HEK293 (cell line): ENCODE results near the gene HES2.

Experiments used
- CTCF ChIA-PET: fragments of 350-600 bp; formaldehyde crosslinking; extraction: SDS; loops from one replicate; lab custom pipeline; 2021; ENCODE audit warnings: antibody characterized with exemption; lab: Yijun Ruan, JAX
- POLR2A ChIA-PET: fragments of 300-600 bp; formaldehyde crosslinking; extraction: SDS; loops from one replicate; lab custom pipeline; 2020; ENCODE audit warnings: antibody characterized with exemption, inconsistent platforms; lab: Yijun Ruan, JAX
- H3K27ac ChIP-seq: fragments of 200-500 bp; sonication (Bioruptor generic); 2 replicates; pipeline ENCODE4 v1.5.1; 2014; ENCODE audit warnings: low read depth, low read length, control low read depth, inconsistent platforms; ENCODE audit errors: extremely low read depth
- H3K36me3 ChIP-seq, 2 experiments: fragments of 200-500 bp in 1 of 2; sonication (Bioruptor generic) in 1 of 2; 1 replicate in 1 of 2; 2 replicates in 1 of 2; pipeline ENCODE4 v1.5.1; 2014 to 2017; ENCODE audit warnings: inconsistent platforms in 2 of 2, low read length in 2 of 2; ENCODE audit not compliant: control insufficient read depth in 2 of 2, insufficient read depth in 1 of 2
- H3K4me1 ChIP-seq: fragments of 200-500 bp; sonication (Bioruptor generic); 2 replicates; pipeline ENCODE4 v1.5.1; 2014; ENCODE audit warnings: mild to moderate bottlenecking, low read length, inconsistent platforms; ENCODE audit not compliant: control insufficient read depth, insufficient read depth
- H3K4me3 ChIP-seq: 2 replicates; pipeline ENCODE4 v1.5.1; 2011; ENCODE audit warnings: low read depth, mild to moderate bottlenecking, control low read depth, low read length, moderate library complexity
- H3K9me3 ChIP-seq: fragments of 200-500 bp; sonication (Bioruptor generic); 2 replicates; pipeline ENCODE4 v1.5.1; 2014; ENCODE audit warnings: low read depth, low read length, inconsistent platforms; ENCODE audit not compliant: control insufficient read depth, insufficient read depth
- FEZF1 ChIP-seq: fragments of 450-650 bp; formaldehyde crosslinking; IDR thresholded peaks from 2 replicates; pipeline ENCODE4 v1.5.1; 2016; ENCODE audit warnings: missing biosample characterization, missing genetic modification characterization
- HOXA7 ChIP-seq: sonication (generic); formaldehyde crosslinking; IDR thresholded peaks from 2 replicates; pipeline ENCODE4 v1.8.1; 2022; ENCODE audit warnings: missing genetic modification reagents, borderline replicate concordance
- KLF16 ChIP-seq: fragments of 450-650 bp; formaldehyde crosslinking; IDR thresholded peaks from 2 replicates; pipeline ENCODE4 v1.5.1; 2017; ENCODE audit warnings: missing biosample characterization, missing genetic modification characterization
- KLF8 ChIP-seq: fragments of 450-650 bp; formaldehyde crosslinking; IDR thresholded peaks from 2 replicates; pipeline ENCODE4 v1.5.1; 2016; ENCODE audit warnings: missing biosample characterization, missing genetic modification characterization
- MYNN ChIP-seq: fragments of 450-650 bp; formaldehyde crosslinking; IDR thresholded peaks from 2 replicates; pipeline ENCODE4 v1.5.1; 2016; ENCODE audit warnings: missing biosample characterization, missing genetic modification characterization, borderline replicate concordance
- PRDM1 ChIP-seq: fragments of 450-650 bp; formaldehyde crosslinking; IDR thresholded peaks from 2 replicates; pipeline ENCODE4; 2016; ENCODE audit warnings: missing biosample characterization, missing genetic modification characterization
- SP7 ChIP-seq: fragments of 450-650 bp; formaldehyde crosslinking; IDR thresholded peaks from 2 replicates; pipeline ENCODE4 v1.5.1; 2016; ENCODE audit warnings: missing biosample characterization, missing genetic modification characterization
- ZBTB48 ChIP-seq: fragments of 450-650 bp; formaldehyde crosslinking; IDR thresholded peaks from 2 replicates; pipeline ENCODE4 v1.5.1; 2016; ENCODE audit warnings: missing biosample characterization, missing genetic modification characterization
- ZFHX2 ChIP-seq: fragments of 450-650 bp; formaldehyde crosslinking; conservative IDR thresholded peaks from 2 replicates; pipeline ENCODE4 v1.5.1; 2016; ENCODE audit warnings: missing biosample characterization, missing genetic modification characterization
- ZFP69B ChIP-seq: fragments of 450-650 bp; formaldehyde crosslinking; IDR thresholded peaks from 2 replicates; pipeline ENCODE4 v1.5.1; 2016; ENCODE audit warnings: missing biosample characterization, missing genetic modification characterization
- ZNF175 ChIP-seq: fragments of 450-650 bp; formaldehyde crosslinking; IDR thresholded peaks from 2 replicates; pipeline ENCODE4 v1.5.1; 2016; ENCODE audit warnings: missing biosample characterization, missing genetic modification characterization
- ZNF19 ChIP-seq: fragments of 450-650 bp; formaldehyde crosslinking; IDR thresholded peaks from 2 replicates; pipeline ENCODE4; 2016; ENCODE audit warnings: missing biosample characterization, missing genetic modification characterization, low read depth
- ZNF324 ChIP-seq: fragments of 450-650 bp; formaldehyde crosslinking; IDR thresholded peaks from 2 replicates; pipeline ENCODE4 v1.5.1; 2016; ENCODE audit warnings: missing biosample characterization, missing genetic modification characterization
- ZNF366 ChIP-seq: fragments of 450-650 bp; formaldehyde crosslinking; conservative IDR thresholded peaks from 2 replicates; pipeline ENCODE4 v1.5.1; 2016; ENCODE audit warnings: missing biosample characterization, missing genetic modification characterization
- ZNF394 ChIP-seq: fragments of 450-650 bp; formaldehyde crosslinking; IDR thresholded peaks from 2 replicates; pipeline ENCODE4 v1.5.1; 2016; ENCODE audit warnings: missing biosample characterization, missing genetic modification characterization, mild to moderate bottlenecking, moderate library complexity, borderline replicate concordance
- ZNF544 ChIP-seq: fragments of 450-650 bp; formaldehyde crosslinking; IDR thresholded peaks from 2 replicates; pipeline ENCODE4 v1.5.0; 2017; ENCODE audit warnings: missing biosample characterization, missing genetic modification characterization
- ZNF560 ChIP-seq: fragments of 450-650 bp; formaldehyde crosslinking; IDR thresholded peaks from 2 replicates; pipeline ENCODE4 v1.5.1; 2017; ENCODE audit warnings: missing biosample characterization, missing genetic modification characterization, borderline replicate concordance
- ZNF600 ChIP-seq: fragments of 450-650 bp; formaldehyde crosslinking; IDR thresholded peaks from 2 replicates; pipeline ENCODE4 v1.5.1; 2016; ENCODE audit warnings: missing biosample characterization, missing genetic modification characterization
- ZNF660 ChIP-seq: fragments of 450-650 bp; IDR thresholded peaks from 2 replicates; pipeline ENCODE4 v1.5.1; 2018; ENCODE audit warnings: missing biosample characterization, mild to moderate bottlenecking, missing genetic modification characterization
- ZNF843 ChIP-seq: fragments of 450-650 bp; formaldehyde crosslinking; IDR thresholded peaks from 2 replicates; pipeline ENCODE4 v1.5.1; 2016; ENCODE audit warnings: missing biosample characterization, missing genetic modification characterization
- ZSCAN30 ChIP-seq: fragments of 450-650 bp; IDR thresholded peaks from 2 replicates; pipeline ENCODE4 v1.5.1; 2018; ENCODE audit warnings: missing biosample characterization, mild to moderate bottlenecking, missing genetic modification characterization, moderate library complexity
- ZXDB ChIP-seq: fragments of 450-650 bp; formaldehyde crosslinking; IDR thresholded peaks from 2 replicates; pipeline ENCODE4 v1.5.1; 2016; ENCODE audit warnings: missing biosample characterization, missing genetic modification characterization
- TF ChIP-seq, protein P1 (sequence below): fragments of 450-650 bp; formaldehyde crosslinking; IDR thresholded peaks from 2 replicates; pipeline ENCODE4 v1.5.1; 2016; ENCODE audit warnings: missing biosample characterization, missing genetic modification characterization
- TF ChIP-seq, protein P2 (sequence below): fragments of 450-650 bp; formaldehyde crosslinking; IDR thresholded peaks from 2 replicates; pipeline ENCODE4 v1.5.1; 2017; ENCODE audit warnings: missing biosample characterization, missing genetic modification characterization
- TF ChIP-seq, protein P3 (sequence below): sonication (generic); formaldehyde crosslinking; IDR thresholded peaks from 2 replicates; pipeline ENCODE4 v1.8.1; 2022; ENCODE audit warnings: mild to moderate bottlenecking, moderate library complexity, missing genetic modification reagents
- TF ChIP-seq, protein P4 (sequence below): fragments of 450-650 bp; formaldehyde crosslinking; IDR thresholded peaks from 2 replicates; pipeline ENCODE4 v1.5.1; 2016; ENCODE audit warnings: missing biosample characterization, missing genetic modification characterization

Gene HES2

DNA sequence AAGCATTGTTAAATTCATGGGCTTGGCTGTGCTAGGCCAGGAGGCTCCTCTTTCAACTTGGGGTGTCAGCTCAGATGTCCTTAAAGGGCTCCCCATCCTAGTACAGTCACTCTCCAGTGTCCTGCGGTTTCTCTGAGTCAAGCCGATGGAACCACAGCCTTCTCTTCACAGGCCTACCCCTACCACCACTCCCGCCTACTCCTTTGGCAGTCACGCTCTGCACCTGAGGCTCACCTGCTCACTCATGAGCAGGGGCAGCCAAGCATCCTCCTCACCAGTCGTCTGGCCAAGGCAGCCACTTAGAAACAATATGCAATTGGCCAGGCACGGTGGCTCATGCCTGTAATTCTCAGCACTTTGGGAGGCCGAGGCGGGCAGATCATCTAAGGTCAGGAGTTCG is 29.7 kb downstream of the HES2 start:
- H3K4me3 ChIP-seq, result no peak overlapping the region
- no peaks in the 10 kb centered on the region for H3K9me3 ChIP-seq
- ChIA-PET CTCF (interaction anchor here (1.0 kb wide), 1 partner anchor 38 kb away, joined by 3 read pairs; no protein-coding TSS in a partner anchor), POLR2A (no interaction called here)
- peaks cover 23% of the 10 kb centered on the region for H3K4me1 ChIP-seq
- no peak for TF ChIP-seq ZNF843 (tag by site-specific recombination)
- H3K36me3 ChIP-seq, result peaks cover 0 to 10% of the 10 kb centered on the region in 2 experiments; a peak in 2 of 3 replicates
- no peak overlapping the region for H3K27ac ChIP-seq

DNA sequence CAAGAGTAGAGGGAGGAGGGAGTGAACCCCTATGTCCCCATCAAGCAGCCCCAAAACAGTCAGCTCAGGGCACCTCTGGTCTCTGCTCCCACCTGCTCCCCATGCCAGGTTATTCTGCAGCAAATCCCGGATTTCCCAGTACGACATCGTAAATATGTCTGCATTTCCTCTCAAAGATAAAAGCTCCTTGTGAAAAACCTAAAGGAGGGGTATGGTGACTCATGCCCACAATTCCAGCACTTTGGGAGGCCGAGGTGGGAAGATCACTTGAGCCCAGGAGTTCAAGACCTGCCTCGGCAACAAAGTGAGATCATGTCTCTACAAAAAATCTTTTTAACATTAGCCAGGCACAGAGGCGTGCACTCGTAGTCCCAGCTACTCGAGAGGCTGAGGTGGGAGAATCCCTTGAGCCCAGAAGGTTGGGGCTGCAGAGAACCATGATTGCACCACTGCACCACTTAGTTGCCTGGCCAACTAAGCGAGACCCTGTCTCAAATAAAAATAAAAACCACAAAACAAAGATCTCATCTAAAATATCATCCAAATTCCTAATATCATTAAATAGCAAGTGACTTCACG is 33.3 kb downstream of the HES2 start:
- Histone ChIP-seq H3K4me1 (peaks cover 16% of the 10 kb centered on the region), H3K36me3 (peaks cover 0 to 16% of the 10 kb centered on the region in 2 experiments; a peak in 2 of 3 replicates), H3K27ac (peak overlapping the region; percentile 66), H3K4me3 (peak overlapping the region; percentile 32; the same call in 1 of the 2 replicates), H3K9me3 (no peaks in the 10 kb centered on the region)
- ChIA-PET POLR2A (interaction anchor here (0.5 to 1.4 kb wide), 2 partner anchors 10 to 21 kb away, joined by 3 to 5 read pairs; no protein-coding TSS in a partner anchor), CTCF (interaction anchor here (0.6 to 1.0 kb wide), 5 partner anchors 21 to 42 kb away, joined by 3 to 4 read pairs (median 3); no protein-coding TSS in a partner anchor)
- TF ChIP-seq ZNF366 (tag by site-specific recombination) (peak; percentile 73), ZSCAN30 (tag by site-specific recombination) (no peak), ZNF544 (tag by site-specific recombination) (no peak), ZNF600 (tag by site-specific recombination) (peak; percentile 99), MYNN (tag by site-specific recombination) (peak; percentile 73; the same call in 1 of the 2 replicates), ZNF394 (tag by site-specific recombination) (peak; percentile 68; the same call in 1 of the 2 replicates), SP7 (peak; percentile 44; the same call in 1 of the 2 replicates), ZNF19 (tag by site-specific recombination) (no peak), KLF16 (no peak), KLF8 (tag by site-specific recombination) (peak; percentile 13; the same call in 1 of the 2 replicates), ZNF324 (tag by site-specific recombination) (peak; percentile 44; the same call in 1 of the 2 replicates), ZXDB (tag by site-specific recombination) (peak; percentile 63; the same call in 1 of the 2 replicates), FEZF1 (tag by site-specific recombination) (no peak), HOXA7 (CRISPR knock-in tag) (no peak), ZFHX2 (0 out of 2 replicates have a peak, but pooled peaks have one; percentile 14), ZNF660 (no peak; the same call in 1 of the 2 replicates), ZNF175 (tag by site-specific recombination) (no peak), ZNF560 (no peak), PRDM1 (no peak), ZBTB48 (no peak), ZFP69B (tag by site-specific recombination) (no peak)
- TF ChIP-seq, protein P1, sequence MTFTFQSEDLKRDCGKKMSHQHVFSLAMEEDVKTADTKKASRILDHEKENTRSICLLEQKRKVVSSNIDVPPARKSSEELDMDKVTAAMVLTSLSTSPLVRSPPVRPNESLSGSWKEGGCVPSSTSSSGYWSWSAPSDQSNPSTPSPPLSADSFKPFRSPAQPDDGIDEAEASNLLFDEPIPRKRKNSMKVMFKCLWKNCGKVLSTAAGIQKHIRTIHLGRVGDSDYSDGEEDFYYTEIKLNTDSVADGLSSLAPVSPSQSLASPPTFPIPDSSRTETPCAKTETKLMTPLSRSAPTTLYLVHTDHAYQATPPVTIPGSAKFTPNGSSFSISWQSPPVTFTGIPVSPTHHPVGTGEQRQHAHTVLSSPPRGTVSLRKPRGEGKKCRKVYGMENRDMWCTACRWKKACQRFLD (tag by site-specific recombination), result no peak
- TF ChIP-seq, protein P2, sequence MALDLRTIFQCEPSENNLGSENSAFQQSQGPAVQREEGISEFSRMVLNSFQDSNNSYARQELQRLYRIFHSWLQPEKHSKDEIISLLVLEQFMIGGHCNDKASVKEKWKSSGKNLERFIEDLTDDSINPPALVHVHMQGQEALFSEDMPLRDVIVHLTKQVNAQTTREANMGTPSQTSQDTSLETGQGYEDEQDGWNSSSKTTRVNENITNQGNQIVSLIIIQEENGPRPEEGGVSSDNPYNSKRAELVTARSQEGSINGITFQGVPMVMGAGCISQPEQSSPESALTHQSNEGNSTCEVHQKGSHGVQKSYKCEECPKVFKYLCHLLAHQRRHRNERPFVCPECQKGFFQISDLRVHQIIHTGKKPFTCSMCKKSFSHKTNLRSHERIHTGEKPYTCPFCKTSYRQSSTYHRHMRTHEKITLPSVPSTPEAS (tag by site-specific recombination), result no peak
- TF ChIP-seq, protein P3, sequence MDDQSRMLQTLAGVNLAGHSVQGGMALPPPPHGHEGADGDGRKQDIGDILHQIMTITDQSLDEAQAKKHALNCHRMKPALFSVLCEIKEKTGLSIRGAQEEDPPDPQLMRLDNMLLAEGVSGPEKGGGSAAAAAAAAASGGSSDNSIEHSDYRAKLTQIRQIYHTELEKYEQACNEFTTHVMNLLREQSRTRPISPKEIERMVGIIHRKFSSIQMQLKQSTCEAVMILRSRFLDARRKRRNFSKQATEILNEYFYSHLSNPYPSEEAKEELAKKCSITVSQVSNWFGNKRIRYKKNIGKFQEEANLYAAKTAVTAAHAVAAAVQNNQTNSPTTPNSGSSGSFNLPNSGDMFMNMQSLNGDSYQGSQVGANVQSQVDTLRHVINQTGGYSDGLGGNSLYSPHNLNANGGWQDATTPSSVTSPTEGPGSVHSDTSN (CRISPR knock-in tag), result no peak
- TF ChIP-seq, protein P4, sequence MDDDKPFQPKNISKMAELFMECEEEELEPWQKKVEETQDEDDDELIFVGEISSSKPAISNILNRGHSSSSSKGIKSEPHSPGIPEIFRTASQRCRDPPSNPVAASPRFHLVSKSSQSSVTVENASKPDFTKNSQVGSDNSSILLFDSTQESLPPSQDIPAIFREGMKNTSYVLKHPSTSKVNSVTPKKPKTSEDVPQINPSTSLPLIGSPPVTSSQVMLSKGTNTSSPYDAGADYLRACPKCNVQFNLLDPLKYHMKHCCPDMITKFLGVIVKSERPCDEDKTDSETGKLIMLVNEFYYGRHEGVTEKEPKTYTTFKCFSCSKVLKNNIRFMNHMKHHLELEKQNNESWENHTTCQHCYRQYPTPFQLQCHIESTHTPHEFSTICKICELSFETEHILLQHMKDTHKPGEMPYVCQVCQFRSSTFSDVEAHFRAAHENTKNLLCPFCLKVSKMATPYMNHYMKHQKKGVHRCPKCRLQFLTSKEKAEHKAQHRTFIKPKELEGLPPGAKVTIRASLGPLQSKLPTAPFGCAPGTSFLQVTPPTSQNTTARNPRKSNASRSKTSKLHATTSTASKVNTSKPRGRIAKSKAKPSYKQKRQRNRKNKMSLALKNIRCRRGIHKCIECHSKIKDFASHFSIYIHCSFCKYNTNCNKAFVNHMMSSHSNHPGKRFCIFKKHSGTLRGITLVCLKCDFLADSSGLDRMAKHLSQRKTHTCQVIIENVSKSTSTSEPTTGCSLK (tag by site-specific recombination), result no peak
